WTC11 (cell line): Measurements from ENCODE around the gene ATP6V0B. TPM values are rescaled to one million over a fixed set of nuclear protein-coding genes. Genes with fewer than 3 reads are reported as not detected.

ENCODE experiments used
- ATAC-seq: fragments of 200-7000 bp; cut with Tn5 transposase; 2 replicates; pipeline ENCODE4 v1.10.0; 2021; ENCODE audit warnings: mild to moderate bottlenecking, moderate library complexity
- CTCF ChIA-PET: fragments of 300-600 bp; sonication (Branson Sonifier 250); formaldehyde crosslinking; loops from one replicate; lab custom pipeline; 2021; ENCODE audit warnings: antibody characterized with exemption; lab: Charles Lee
- POLR2A ChIA-PET: fragments of 350-600 bp; sonication (Branson Sonifier 250); formaldehyde crosslinking; loops from one replicate; lab custom pipeline; 2021; ENCODE audit warnings: antibody characterized with exemption; lab: Charles Lee
- DNase-seq: peaks from one replicate; pipeline ENCODE4 v3.0.0; 2021; ENCODE audit warnings: low spot score
- H3K27ac Mint-ChIP-seq: 2 replicates; pipeline ENCODE4 v1.8.0; 2021; ENCODE audit warnings: mixed read lengths
- H3K27me3 Mint-ChIP-seq: 2 replicates; pipeline ENCODE4 v1.8.0; 2021; ENCODE audit warnings: low read depth, mild to moderate bottlenecking, moderate library complexity, mixed read lengths
- H3K36me3 Mint-ChIP-seq: 2 replicates; pipeline ENCODE4 v1.8.0; 2021; ENCODE audit warnings: mixed read lengths
- H3K4me1 Mint-ChIP-seq: 2 replicates; pipeline ENCODE4 v1.8.0; 2022; ENCODE audit warnings: mixed read lengths
- H3K4me3 Mint-ChIP-seq: 2 replicates; pipeline ENCODE4 v1.8.0; 2021; ENCODE audit warnings: mild to moderate bottlenecking, moderate library complexity, mixed read lengths
- H3K9me3 Mint-ChIP-seq: 2 replicates; pipeline ENCODE4 v1.8.0; 2021; ENCODE audit warnings: mixed read lengths
- CBFB ChIP-seq: sonication (generic); formaldehyde crosslinking; IDR thresholded peaks from 2 replicates; pipeline ENCODE4 v1.8.1; 2022; ENCODE audit warnings: mild to moderate bottlenecking, low read depth, missing genetic modification reagents
- FOXJ3 ChIP-seq: sonication (generic); formaldehyde crosslinking; IDR thresholded peaks from 2 replicates; pipeline ENCODE4 v1.9.0; 2021; ENCODE audit warnings: missing genetic modification reagents, mild to moderate bottlenecking, borderline replicate concordance
- IRF2 ChIP-seq: sonication (generic); formaldehyde crosslinking; IDR thresholded peaks from 2 replicates; pipeline ENCODE4 v1.8.0; 2022; ENCODE audit warnings: low read depth, missing genetic modification reagents, borderline replicate concordance
- JAZF1 ChIP-seq: fragments of 250-450 bp; sonication (Bioruptor Pico); IDR thresholded peaks from 2 replicates; pipeline ENCODE4 v1.9.0; 2021; ENCODE audit warnings: moderate library complexity, mild to moderate bottlenecking, inconsistent platforms
- JUN ChIP-seq: sonication (generic); formaldehyde crosslinking; IDR thresholded peaks from 2 replicates; pipeline ENCODE4 v1.8.0; 2023; ENCODE audit warnings: mild to moderate bottlenecking, missing genetic modification reagents
- NFATC4 ChIP-seq: fragments of 250-450 bp; sonication (Bioruptor Pico); IDR thresholded peaks from 2 replicates; pipeline ENCODE4 v1.9.0; 2021; ENCODE audit warnings: mild to moderate bottlenecking
- PRDM15 ChIP-seq: sonication (generic); formaldehyde crosslinking; IDR thresholded peaks from 2 replicates; pipeline ENCODE4 v1.8.0; 2022; ENCODE audit warnings: missing genetic modification reagents
- SMAD4 ChIP-seq: sonication (generic); formaldehyde crosslinking; IDR thresholded peaks from 2 replicates; pipeline ENCODE4 v1.8.0; 2022; ENCODE audit warnings: mild to moderate bottlenecking, missing genetic modification reagents
- TP53 ChIP-seq: sonication (generic); formaldehyde crosslinking; IDR thresholded peaks from 2 replicates; pipeline ENCODE4 v1.8.1; 2023; ENCODE audit warnings: mild to moderate bottlenecking, missing genetic modification reagents
- ZBTB21 ChIP-seq: sonication (generic); formaldehyde crosslinking; IDR thresholded peaks from 2 replicates; pipeline ENCODE4 v1.8.1; 2023; ENCODE audit warnings: mild to moderate bottlenecking, missing genetic modification reagents, borderline replicate concordance
- ZNF263 ChIP-seq: sonication (generic); formaldehyde crosslinking; IDR thresholded peaks from 2 replicates; pipeline ENCODE4 v1.8.1; 2022; ENCODE audit warnings: low read depth, mild to moderate bottlenecking, moderate library complexity, missing genetic modification reagents
- total RNA-seq: library from RNA; stranded (reverse); gene quantifications from 3 replicates; pipeline ENCODE4 v1.2.3, GENCODE V29; 2021
- TF ChIP-seq, protein P1 (sequence below): fragments of 250-450 bp; sonication (Bioruptor Pico); IDR thresholded peaks from 2 replicates; pipeline ENCODE4 v1.8.0; 2021; ENCODE audit warnings: mild to moderate bottlenecking
- TF ChIP-seq, protein P2 (sequence below): sonication (generic); formaldehyde crosslinking; IDR thresholded peaks from 2 replicates; pipeline ENCODE4 v1.8.1; 2022; ENCODE audit warnings: low read depth, missing genetic modification reagents, borderline replicate concordance
- TF ChIP-seq, protein P3 (sequence below): sonication (generic); formaldehyde crosslinking; IDR thresholded peaks from 2 replicates; pipeline ENCODE4 v1.8.0; 2023; ENCODE audit warnings: mild to moderate bottlenecking, missing genetic modification reagents
- TF ChIP-seq, protein P4 (sequence below): fragments of 250-450 bp; sonication (Bioruptor Pico); IDR thresholded peaks from 2 replicates; pipeline ENCODE4 v1.9.0; 2021; ENCODE audit warnings: mild to moderate bottlenecking

The ATP6V0B gene
- total RNA-seq, 1 experiment from 2014 or later: 110 TPM

DNA sequence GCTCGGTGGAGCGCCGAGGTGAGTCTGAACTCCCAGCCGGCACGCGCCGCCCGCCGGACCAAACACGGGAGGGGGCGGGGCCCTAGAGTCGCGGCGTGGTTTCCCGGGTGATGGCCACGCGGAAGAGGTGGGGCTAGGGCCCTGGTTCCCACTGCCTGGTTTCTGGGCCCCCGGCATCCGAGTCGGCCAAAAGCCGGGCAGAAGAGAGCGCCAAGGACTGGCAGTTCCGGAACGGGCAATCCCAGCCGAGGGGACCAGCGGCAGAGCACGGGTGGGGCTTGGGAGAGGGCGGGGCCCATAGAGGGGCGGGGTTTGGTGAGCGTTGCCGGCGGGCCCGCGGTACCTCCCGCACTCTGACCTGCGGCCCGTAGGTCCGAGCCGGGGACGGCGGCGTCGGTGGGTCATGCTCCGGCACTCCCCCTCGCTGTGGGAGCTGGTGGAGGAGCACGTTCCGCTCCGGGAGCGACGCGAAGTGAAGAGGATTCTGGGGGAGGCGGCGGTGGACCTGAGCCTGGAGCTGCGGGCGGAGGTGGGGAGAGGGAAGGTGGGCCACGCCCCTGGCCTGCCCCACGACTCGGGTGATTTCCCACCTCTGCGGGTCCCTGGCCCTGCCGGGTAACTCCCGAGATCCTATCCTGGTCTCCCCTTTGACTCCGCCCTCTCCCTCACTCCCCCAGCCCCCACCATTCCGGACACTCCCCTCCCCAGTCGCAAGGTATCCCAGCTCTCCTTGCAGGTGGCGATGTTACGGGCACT, 16.9 kb downstream of the ATP6V0B start, which contains the start of gene CCDC24 (continued):
- TF ChIP-seq, protein P1, sequence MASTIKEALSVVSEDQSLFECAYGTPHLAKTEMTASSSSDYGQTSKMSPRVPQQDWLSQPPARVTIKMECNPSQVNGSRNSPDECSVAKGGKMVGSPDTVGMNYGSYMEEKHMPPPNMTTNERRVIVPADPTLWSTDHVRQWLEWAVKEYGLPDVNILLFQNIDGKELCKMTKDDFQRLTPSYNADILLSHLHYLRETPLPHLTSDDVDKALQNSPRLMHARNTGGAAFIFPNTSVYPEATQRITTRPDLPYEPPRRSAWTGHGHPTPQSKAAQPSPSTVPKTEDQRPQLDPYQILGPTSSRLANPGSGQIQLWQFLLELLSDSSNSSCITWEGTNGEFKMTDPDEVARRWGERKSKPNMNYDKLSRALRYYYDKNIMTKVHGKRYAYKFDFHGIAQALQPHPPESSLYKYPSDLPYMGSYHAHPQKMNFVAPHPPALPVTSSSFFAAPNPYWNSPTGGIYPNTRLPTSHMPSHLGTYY: no peak
- no peak for TF ChIP-seq IRF2 (CRISPR knock-in tag)
- TF ChIP-seq FOXJ3 (CRISPR knock-in tag): no peak
- no peak for TF ChIP-seq JUN (CRISPR knock-in tag)
- no peak for TF ChIP-seq JAZF1 (CRISPR knock-in tag)
- no peak for TF ChIP-seq CBFB
- no peak for TF ChIP-seq ZNF263 (CRISPR knock-in tag)
- TF ChIP-seq, protein P2, sequence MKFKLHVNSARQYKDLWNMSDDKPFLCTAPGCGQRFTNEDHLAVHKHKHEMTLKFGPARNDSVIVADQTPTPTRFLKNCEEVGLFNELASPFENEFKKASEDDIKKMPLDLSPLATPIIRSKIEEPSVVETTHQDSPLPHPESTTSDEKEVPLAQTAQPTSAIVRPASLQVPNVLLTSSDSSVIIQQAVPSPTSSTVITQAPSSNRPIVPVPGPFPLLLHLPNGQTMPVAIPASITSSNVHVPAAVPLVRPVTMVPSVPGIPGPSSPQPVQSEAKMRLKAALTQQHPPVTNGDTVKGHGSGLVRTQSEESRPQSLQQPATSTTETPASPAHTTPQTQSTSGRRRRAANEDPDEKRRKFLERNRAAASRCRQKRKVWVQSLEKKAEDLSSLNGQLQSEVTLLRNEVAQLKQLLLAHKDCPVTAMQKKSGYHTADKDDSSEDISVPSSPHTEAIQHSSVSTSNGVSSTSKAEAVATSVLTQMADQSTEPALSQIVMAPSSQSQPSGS: no peak
- peak; percentile 64 for TF ChIP-seq PRDM15 (CRISPR knock-in tag)

- peaks cover 22% of the 10 kb centered on the region for H3K4me1 Mint-ChIP-seq
- ATAC-seq: no peak
- TF ChIP-seq, protein P3, sequence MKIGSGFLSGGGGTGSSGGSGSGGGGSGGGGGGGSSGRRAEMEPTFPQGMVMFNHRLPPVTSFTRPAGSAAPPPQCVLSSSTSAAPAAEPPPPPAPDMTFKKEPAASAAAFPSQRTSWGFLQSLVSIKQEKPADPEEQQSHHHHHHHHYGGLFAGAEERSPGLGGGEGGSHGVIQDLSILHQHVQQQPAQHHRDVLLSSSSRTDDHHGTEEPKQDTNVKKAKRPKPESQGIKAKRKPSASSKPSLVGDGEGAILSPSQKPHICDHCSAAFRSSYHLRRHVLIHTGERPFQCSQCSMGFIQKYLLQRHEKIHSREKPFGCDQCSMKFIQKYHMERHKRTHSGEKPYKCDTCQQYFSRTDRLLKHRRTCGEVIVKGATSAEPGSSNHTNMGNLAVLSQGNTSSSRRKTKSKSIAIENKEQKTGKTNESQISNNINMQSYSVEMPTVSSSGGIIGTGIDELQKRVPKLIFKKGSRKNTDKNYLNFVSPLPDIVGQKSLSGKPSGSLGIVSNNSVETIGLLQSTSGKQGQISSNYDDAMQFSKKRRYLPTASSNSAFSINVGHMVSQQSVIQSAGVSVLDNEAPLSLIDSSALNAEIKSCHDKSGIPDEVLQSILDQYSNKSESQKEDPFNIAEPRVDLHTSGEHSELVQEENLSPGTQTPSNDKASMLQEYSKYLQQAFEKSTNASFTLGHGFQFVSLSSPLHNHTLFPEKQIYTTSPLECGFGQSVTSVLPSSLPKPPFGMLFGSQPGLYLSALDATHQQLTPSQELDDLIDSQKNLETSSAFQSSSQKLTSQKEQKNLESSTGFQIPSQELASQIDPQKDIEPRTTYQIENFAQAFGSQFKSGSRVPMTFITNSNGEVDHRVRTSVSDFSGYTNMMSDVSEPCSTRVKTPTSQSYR (CRISPR knock-in tag): no peak
- TF ChIP-seq, protein P4, sequence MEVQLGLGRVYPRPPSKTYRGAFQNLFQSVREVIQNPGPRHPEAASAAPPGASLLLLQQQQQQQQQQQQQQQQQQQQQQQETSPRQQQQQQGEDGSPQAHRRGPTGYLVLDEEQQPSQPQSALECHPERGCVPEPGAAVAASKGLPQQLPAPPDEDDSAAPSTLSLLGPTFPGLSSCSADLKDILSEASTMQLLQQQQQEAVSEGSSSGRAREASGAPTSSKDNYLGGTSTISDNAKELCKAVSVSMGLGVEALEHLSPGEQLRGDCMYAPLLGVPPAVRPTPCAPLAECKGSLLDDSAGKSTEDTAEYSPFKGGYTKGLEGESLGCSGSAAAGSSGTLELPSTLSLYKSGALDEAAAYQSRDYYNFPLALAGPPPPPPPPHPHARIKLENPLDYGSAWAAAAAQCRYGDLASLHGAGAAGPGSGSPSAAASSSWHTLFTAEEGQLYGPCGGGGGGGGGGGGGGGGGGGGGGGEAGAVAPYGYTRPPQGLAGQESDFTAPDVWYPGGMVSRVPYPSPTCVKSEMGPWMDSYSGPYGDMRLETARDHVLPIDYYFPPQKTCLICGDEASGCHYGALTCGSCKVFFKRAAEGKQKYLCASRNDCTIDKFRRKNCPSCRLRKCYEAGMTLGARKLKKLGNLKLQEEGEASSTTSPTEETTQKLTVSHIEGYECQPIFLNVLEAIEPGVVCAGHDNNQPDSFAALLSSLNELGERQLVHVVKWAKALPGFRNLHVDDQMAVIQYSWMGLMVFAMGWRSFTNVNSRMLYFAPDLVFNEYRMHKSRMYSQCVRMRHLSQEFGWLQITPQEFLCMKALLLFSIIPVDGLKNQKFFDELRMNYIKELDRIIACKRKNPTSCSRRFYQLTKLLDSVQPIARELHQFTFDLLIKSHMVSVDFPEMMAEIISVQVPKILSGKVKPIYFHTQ (CRISPR knock-in tag): no peak
- TF ChIP-seq, protein P2: no peak
- no peak for TF ChIP-seq JUN (CRISPR knock-in tag)
- TF ChIP-seq TP53 (CRISPR knock-in tag): no peak
- no peak for TF ChIP-seq NFATC4 (CRISPR knock-in tag)
- TF ChIP-seq SMAD4 (CRISPR knock-in tag): no peak
- TF ChIP-seq ZBTB21 (CRISPR knock-in tag): no peak
- TF ChIP-seq PRDM15 (CRISPR knock-in tag): no peak
Measured at GRCh38 chr1:43992232-43992995, 17.7 kb downstream of the ATP6V0B start.

More at GRCh38 chr1:43992232-43992995, 17.7 kb downstream of the ATP6V0B start:
- no peaks in the 10 kb centered on the region for H3K9me3 Mint-ChIP-seq
- CTCF ChIA-PET: interaction anchor here (0.8 to 9.8 kb wide), 19 partner anchors 7 to 660 kb away, joined by 3 to 87 read pairs (median 4); partner anchors contain the start of gene DPH2
- peak overlapping the region; percentile 0; the same call in 1 of the 2 replicates for H3K27ac Mint-ChIP-seq
- H3K27me3 Mint-ChIP-seq: peaks cover 18% of the 10 kb centered on the region
- POLR2A ChIA-PET: interaction anchor here (0.6 to 3.0 kb wide), 7 partner anchors 16 to 422 kb away, joined by 3 to 13 read pairs (median 3); partner anchors contain the start of genes ATP6V0B and DPH2
- no peak for DNase-seq
- no peaks in the 10 kb centered on the region for H3K36me3 Mint-ChIP-seq
- peak overlapping the region; percentile 86 for H3K4me3 Mint-ChIP-seq
